ENCODE measurements around the gene CD69.

CD69 gene

DNA sequence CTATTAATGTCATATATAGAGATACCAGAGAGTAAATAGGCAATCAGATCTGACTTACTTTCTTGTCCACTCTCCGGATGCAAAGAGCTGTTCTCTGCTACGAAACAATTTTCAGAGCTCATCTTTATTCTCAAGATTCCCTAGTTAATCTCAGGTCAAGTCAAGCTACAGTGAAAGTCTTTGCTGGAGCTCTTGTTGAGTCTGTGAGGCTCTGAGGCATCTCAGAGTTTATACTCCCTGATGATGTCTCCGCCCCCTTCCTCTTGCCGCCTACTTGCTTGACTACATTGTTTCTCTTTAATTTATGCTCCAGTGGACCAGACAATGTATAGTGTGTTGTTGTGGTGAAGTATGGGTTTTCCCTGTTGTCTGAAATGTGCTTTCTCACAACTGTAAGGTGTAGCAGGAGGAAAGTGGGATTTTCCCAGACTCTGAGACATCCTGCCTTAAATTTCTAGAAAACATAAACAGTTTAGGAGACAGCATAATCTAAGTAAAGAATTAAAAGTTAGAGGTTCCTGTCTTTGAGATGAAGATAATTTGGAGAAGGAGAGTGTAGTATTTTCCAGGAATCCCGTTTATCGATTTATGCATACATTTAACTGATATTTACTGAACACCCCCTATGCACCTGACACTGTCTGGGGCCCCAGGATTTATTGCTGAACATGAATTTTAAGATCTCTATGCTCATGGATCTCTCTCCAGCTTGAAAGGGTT, at the start of gene CD69:
Gene CD69 (minus strand): TSS at position 203 of the 720 bp plus-strand sequence. CDS start 81 bp downstream, at position 122.
- Histone ChIP-seq H3K4me3 (ENCODE audit: low read depth in 1 of 2, low read length in 2 of 2) (no peak within 1 kb of the TSS), H3K27ac (ENCODE audit: low read depth, low read length) (no peak within 1 kb of the TSS), H3K27me3 (ENCODE audit: control insufficient read depth in 1 of 2, insufficient read depth in 2 of 2, low read length in 2 of 2) (no peaks in the 10 kb centered on the region), H3K4me1 (ENCODE audit: insufficient read depth, low read length) (no peaks in the 10 kb centered on the region), H3K36me3 (ENCODE audit: insufficient read depth, low read length) (no peaks in the 10 kb centered on the region), H3K9me3 (ENCODE audit: low read length) (no peaks in the 10 kb centered on the region), H3K9ac (ENCODE audit: low read length) (no peak within 1 kb of the TSS)

DNA sequence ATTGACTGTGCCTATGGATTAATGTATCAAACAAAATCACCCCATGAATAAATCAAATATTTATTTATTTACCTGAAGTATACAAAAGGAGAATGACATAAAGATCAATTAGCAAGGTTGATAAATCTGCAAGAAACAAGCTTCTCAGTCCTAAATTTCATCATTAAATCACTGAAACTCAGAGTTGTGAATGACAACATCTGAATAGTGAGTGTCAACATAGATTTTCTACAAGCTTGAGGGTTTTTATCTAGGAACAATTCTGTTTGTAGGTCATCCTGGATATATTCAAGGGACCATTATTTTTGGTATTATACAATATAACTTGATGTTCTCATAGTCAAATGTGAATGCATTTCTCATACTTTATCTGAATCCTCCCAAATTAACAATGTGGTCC, 49.2 kb upstream of the CD69 start:
- Histone ChIP-seq H3K4me3 (ENCODE audit: low read depth in 1 of 2, low read length in 2 of 2) (no peak overlapping the region), H3K36me3 (ENCODE audit: insufficient read depth, low read length) (no peaks in the 10 kb centered on the region), H3K27me3 (ENCODE audit: control insufficient read depth in 1 of 2, insufficient read depth in 2 of 2, low read length in 2 of 2) (no peaks in the 10 kb centered on the region)

DNA sequence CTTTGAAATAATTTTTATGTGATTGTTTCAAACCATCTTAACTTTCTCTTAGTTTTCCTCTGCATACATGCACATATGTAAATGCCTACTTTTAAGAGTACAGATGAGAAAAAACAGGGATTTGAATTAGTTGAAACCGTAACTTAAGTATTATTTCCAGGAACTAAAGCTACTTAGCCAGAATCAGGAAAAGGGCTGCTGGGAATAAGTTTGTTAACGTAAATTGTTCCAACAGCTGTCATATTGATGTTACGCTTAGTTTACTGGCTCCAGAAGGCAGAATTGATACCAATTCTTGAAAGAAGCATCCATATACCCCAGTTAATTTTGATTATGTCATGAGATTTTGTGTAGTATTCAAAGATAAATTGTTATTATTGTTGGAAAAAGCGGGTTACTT, 48.6 kb upstream of the CD69 start:
- Histone ChIP-seq H3K9me3 (ENCODE audit: low read length) (no peaks in the 10 kb centered on the region), H3K4me3 (ENCODE audit: low read depth in 1 of 2, low read length in 2 of 2) (no peak overlapping the region), H3K36me3 (ENCODE audit: insufficient read depth, low read length) (no peaks in the 10 kb centered on the region), H3K27ac (ENCODE audit: low read depth, low read length) (no peak overlapping the region), H3K9ac (ENCODE audit: low read length) (no peak overlapping the region), H3K27me3 (ENCODE audit: control insufficient read depth in 1 of 2, insufficient read depth in 2 of 2, low read length in 2 of 2) (no peaks in the 10 kb centered on the region), H3K4me1 (ENCODE audit: insufficient read depth, low read length) (no peaks in the 10 kb centered on the region)

More for the DNA sequence above, 49.2 kb upstream of the CD69 start:
- H3K27ac ChIP-seq (ENCODE audit: low read depth, low read length) = no peak overlapping the region
- H3K9me3 ChIP-seq (ENCODE audit: low read length) = no peaks in the 10 kb centered on the region
- no peak overlapping the region for H3K9ac ChIP-seq (ENCODE audit: low read length)
- no peaks in the 10 kb centered on the region for H3K4me1 ChIP-seq (ENCODE audit: insufficient read depth, low read length)

DNA sequence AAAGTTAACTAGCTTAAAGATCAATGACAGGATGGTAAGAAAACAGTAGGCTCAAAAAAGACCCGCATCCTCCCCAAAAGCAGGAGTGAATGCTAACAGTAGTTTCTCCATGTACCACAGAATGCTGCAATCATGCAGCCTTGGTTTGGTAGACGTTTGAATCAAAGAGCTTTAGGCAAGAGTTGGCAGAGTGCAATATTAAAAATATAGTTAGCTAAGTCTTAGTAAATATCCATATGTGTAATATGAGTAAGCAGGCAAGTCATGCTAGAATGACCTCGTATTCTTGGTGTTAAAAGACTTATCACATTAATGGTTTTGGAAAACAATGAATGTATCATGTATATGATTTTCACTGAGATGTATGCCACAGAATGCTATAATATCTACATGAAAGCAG, 47.8 kb upstream of the CD69 start:
- Histone ChIP-seq H3K27ac (ENCODE audit: low read depth, low read length) (no peak overlapping the region), H3K4me3 (ENCODE audit: low read depth in 1 of 2, low read length in 2 of 2) (no peak overlapping the region), H3K4me1 (ENCODE audit: insufficient read depth, low read length) (no peaks in the 10 kb centered on the region), H3K9me3 (ENCODE audit: low read length) (no peaks in the 10 kb centered on the region), H3K9ac (ENCODE audit: low read length) (no peak overlapping the region), H3K27me3 (ENCODE audit: control insufficient read depth in 1 of 2, insufficient read depth in 2 of 2, low read length in 2 of 2) (no peaks in the 10 kb centered on the region), H3K36me3 (ENCODE audit: insufficient read depth, low read length) (no peaks in the 10 kb centered on the region)

DNA sequence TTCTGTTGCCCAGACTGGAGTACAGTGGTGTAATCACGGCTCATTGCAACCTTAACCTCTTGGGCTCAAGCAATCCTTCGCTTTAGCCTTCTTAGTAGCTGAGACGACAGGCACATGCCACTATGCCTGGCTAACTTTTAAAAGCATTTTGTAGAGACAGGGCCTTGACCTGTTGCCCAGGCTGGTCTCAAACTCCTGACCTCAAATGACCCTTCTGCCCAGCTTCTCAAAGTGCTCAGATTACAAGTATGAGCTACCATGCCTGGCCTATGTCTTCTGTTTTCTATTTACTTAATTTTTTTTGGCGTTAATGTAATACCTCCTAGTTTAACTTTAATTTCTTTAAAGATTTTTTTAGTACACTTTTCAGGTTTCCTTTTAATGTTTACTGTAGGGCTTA, 46.0 kb upstream of the CD69 start:
- Histone ChIP-seq H3K27me3 (ENCODE audit: control insufficient read depth in 1 of 2, insufficient read depth in 2 of 2, low read length in 2 of 2) (no peaks in the 10 kb centered on the region), H3K36me3 (ENCODE audit: insufficient read depth, low read length) (no peaks in the 10 kb centered on the region), H3K9me3 (ENCODE audit: low read length) (no peaks in the 10 kb centered on the region), H3K4me1 (ENCODE audit: insufficient read depth, low read length) (no peaks in the 10 kb centered on the region), H3K9ac (ENCODE audit: low read length) (no peak overlapping the region), H3K4me3 (ENCODE audit: low read depth in 1 of 2, low read length in 2 of 2) (no peak overlapping the region), H3K27ac (ENCODE audit: low read depth, low read length) (no peak overlapping the region)

DNA sequence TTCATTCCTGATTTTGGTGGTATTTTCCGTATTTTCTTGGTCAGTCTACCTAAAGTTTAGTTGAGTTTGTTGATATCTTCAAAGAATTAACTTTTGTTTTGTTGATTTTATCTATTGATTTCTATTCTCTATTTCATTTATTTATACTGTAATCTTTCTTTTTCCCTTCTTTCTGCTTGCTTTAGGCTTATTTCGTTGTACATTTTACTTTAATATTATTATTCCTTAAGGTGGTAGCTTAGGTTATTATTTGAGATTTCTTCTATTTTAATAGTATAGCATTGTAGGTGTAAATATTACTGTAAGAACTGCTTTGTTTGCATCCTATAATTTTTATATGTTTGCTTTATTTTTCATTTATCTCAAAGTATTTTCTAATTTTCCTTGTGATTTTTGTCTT, 45.2 kb upstream of the CD69 start:
- no peaks in the 10 kb centered on the region for H3K9me3 ChIP-seq (ENCODE audit: low read length)
- H3K9ac ChIP-seq (ENCODE audit: low read length) = no peak overlapping the region
- no peaks in the 10 kb centered on the region for H3K27me3 ChIP-seq (ENCODE audit: control insufficient read depth in 1 of 2, insufficient read depth in 2 of 2, low read length in 2 of 2)
- no peak overlapping the region for H3K27ac ChIP-seq (ENCODE audit: low read depth, low read length)
- no peak overlapping the region for H3K4me3 ChIP-seq (ENCODE audit: low read depth in 1 of 2, low read length in 2 of 2)
- no peaks in the 10 kb centered on the region for H3K4me1 ChIP-seq (ENCODE audit: insufficient read depth, low read length)
- no peaks in the 10 kb centered on the region for H3K36me3 ChIP-seq (ENCODE audit: insufficient read depth, low read length)

DNA sequence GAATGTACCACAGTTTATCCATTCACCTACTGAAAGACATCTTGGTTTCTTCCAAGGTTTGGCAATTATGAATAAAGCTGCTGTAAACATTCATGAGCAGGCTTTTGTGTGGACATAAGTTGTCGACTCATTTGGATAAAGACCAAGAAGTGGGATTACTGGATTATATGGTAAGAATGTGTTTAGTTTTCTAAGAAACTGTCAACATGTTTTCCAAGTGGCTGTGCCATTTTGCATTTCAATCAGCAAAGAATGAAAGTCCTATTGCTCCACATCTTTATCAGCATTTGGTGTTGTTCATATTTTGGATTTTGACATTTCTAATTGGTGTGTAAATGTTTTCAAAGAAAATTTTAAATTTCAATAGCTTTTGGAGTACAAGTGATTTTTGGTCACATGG, 39.3 kb upstream of the CD69 start:
- H3K27me3 ChIP-seq (ENCODE audit: control insufficient read depth in 1 of 2, insufficient read depth in 2 of 2, low read length in 2 of 2) = no peaks in the 10 kb centered on the region
- no peak overlapping the region for H3K9ac ChIP-seq (ENCODE audit: low read length)
- no peaks in the 10 kb centered on the region for H3K4me1 ChIP-seq (ENCODE audit: insufficient read depth, low read length)
- H3K4me3 ChIP-seq (ENCODE audit: low read depth in 1 of 2, low read length in 2 of 2) = no peak overlapping the region
- no peaks in the 10 kb centered on the region for H3K9me3 ChIP-seq (ENCODE audit: low read length)
- no peaks in the 10 kb centered on the region for H3K36me3 ChIP-seq (ENCODE audit: insufficient read depth, low read length)
- H3K27ac ChIP-seq (ENCODE audit: low read depth, low read length) = no peak overlapping the region

DNA sequence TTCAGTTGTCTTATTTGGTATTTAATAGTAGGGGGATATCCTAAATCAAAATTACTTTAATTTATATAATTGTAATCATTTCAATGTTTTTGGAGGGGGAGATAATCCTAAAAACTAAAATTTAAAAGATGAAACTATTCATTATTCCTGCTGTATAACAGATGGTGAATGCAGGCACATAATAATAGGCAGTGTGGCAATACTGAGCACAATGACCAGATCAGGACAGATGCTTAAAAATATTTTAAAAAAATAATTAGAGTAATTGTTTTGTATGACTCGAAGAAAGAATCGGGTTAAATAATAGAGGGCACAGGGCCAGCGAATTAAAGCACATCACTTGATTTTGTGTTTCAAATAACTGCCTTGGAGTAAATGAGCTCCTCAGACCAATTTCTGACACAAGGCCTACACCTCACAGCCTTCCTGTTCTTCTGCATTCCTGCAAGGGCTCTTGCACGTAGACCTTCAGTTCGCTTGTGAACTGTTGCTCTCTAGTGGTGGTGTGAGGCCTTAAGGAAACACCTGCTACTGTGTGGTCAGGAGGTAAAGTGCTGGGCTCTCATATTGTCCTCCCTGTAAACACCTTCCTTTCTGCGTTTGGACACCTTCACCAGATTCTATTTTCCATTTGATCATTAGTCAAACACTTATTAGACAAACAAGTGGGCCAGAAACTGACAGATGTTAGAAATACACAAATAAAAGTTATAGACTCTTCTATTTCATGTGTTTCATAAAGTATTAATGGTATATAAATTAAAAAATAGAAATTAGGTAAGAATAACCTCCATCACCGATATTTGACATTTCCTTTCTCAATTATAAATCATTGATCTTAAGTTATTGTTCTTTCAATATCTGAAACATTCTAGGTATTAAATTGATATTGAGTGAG, 37.3 kb upstream of the CD69 start:
- Histone ChIP-seq H3K4me3 (ENCODE audit: low read depth in 1 of 2, low read length in 2 of 2) (no peak overlapping the region), H3K27ac (ENCODE audit: low read depth, low read length) (no peak overlapping the region), H3K4me1 (ENCODE audit: insufficient read depth, low read length) (no peaks in the 10 kb centered on the region), H3K9ac (ENCODE audit: low read length) (no peak overlapping the region), H3K27me3 (ENCODE audit: control insufficient read depth in 1 of 2, insufficient read depth in 2 of 2, low read length in 2 of 2) (no peaks in the 10 kb centered on the region), H3K9me3 (ENCODE audit: low read length) (no peaks in the 10 kb centered on the region), H3K36me3 (ENCODE audit: insufficient read depth, low read length) (no peaks in the 10 kb centered on the region)

DNA sequence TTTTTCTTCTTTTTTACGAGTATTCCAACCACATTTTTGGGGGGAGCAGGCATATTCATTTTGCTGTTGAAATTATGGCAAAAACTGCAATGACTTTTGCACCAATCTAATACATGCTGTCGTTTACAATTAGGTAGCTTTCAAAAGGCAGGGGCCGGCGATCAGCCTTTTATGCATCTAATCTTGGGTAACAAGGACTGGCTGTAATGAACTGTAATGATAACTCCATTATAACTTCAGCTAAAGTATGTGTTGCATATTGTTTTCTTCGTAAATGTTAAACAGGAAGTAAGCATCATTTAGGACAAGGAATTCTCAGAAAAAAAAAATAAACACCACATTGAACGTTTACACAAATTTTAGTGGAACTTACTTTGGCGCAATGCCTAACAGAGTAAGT, 36.3 kb upstream of the CD69 start:
- no peak overlapping the region for H3K9ac ChIP-seq (ENCODE audit: low read length)
- H3K4me1 ChIP-seq (ENCODE audit: insufficient read depth, low read length) = no peaks in the 10 kb centered on the region
- no peaks in the 10 kb centered on the region for H3K27me3 ChIP-seq (ENCODE audit: control insufficient read depth in 1 of 2, insufficient read depth in 2 of 2, low read length in 2 of 2)
- no peak overlapping the region for H3K4me3 ChIP-seq (ENCODE audit: low read depth in 1 of 2, low read length in 2 of 2)
- no peaks in the 10 kb centered on the region for H3K9me3 ChIP-seq (ENCODE audit: low read length)
- no peak overlapping the region for H3K27ac ChIP-seq (ENCODE audit: low read depth, low read length)
- H3K36me3 ChIP-seq (ENCODE audit: insufficient read depth, low read length) = no peaks in the 10 kb centered on the region

DNA sequence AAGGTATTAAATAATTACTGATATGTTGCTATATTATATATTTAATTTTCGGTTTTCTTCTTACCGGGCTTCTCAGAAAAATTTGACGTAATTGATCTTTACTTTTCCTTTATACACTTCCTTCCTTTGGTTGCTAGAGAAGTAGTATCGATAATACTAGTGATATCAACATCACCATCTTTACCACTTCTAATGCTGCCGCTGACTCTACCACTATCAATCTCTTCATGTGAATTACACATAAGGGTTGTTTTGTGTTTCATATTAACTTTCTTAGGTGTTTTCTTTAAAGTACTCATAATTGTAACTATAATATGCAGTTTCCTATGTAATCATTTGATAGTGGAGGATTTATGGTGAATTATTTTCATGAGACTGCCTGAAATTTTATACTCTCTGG, 35.6 kb upstream of the CD69 start:
- H3K9ac ChIP-seq (ENCODE audit: low read length) = no peak overlapping the region
- no peaks in the 10 kb centered on the region for H3K9me3 ChIP-seq (ENCODE audit: low read length)
- H3K4me1 ChIP-seq (ENCODE audit: insufficient read depth, low read length) = no peaks in the 10 kb centered on the region
- no peaks in the 10 kb centered on the region for H3K36me3 ChIP-seq (ENCODE audit: insufficient read depth, low read length)
- H3K4me3 ChIP-seq (ENCODE audit: low read depth in 1 of 2, low read length in 2 of 2) = no peak overlapping the region
- H3K27me3 ChIP-seq (ENCODE audit: control insufficient read depth in 1 of 2, insufficient read depth in 2 of 2, low read length in 2 of 2) = no peaks in the 10 kb centered on the region
- H3K27ac ChIP-seq (ENCODE audit: low read depth, low read length) = no peak overlapping the region

DNA sequence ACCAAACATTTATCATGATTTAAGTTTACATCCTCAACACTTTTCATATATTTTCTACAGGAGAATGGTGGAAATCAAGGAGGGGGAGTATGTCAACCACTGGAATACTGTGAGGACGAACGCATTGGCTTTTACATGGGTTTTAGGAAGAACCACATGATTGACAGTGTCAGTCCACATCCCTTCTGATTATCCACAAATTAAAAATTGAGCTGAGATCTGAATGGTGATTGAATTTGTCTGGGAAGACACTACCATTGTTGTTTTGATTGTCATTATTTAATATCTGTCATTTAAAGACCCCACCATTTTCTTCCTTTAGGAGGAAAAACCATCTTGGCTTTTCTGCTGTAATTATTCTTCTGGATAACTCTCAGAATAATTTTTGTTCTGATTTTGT, 35.2 kb upstream of the CD69 start:
- Histone ChIP-seq H3K36me3 (ENCODE audit: insufficient read depth, low read length) (no peaks in the 10 kb centered on the region), H3K9me3 (ENCODE audit: low read length) (no peaks in the 10 kb centered on the region), H3K27ac (ENCODE audit: low read depth, low read length) (no peak overlapping the region), H3K4me3 (ENCODE audit: low read depth in 1 of 2, low read length in 2 of 2) (no peak overlapping the region), H3K4me1 (ENCODE audit: insufficient read depth, low read length) (no peaks in the 10 kb centered on the region), H3K27me3 (ENCODE audit: control insufficient read depth in 1 of 2, insufficient read depth in 2 of 2, low read length in 2 of 2) (no peaks in the 10 kb centered on the region), H3K9ac (ENCODE audit: low read length) (no peak overlapping the region)

All from muscle layer of colon (tissue), 2 donors.